HG03342 (cell line): ENCODE data around the gene IMMP2L.

Experiments
- ATAC-seq: cut with Tn5 transposase; IDR thresholded peaks from one replicate; pipeline ENCODE4 v1.9.1; 2021; ENCODE audit warnings: mild to moderate bottlenecking, moderate library complexity; ENCODE audit not compliant: unreplicated experiment

The IMMP2L gene

DNA sequence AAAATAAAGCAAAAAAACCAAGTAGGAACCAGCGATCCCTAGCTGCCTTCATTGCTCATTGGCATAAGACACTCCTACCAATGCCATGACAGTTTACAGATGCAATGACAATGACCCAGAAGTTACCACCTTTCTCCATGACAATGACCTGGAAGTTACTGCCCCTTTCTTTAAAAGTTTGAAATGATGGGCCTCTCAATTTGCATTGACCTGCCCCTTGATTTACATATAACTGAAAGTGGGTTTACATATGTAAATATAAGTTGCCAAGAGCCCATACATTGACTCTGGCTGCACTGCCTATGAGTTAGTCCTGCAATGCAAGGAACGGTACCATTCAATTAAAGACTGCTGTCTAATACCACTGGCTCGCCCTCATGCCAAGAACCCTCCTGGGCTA is 712.1 kb downstream of the IMMP2L start:
- no peak for ATAC-seq

- ATAC-seq: no peak
Measured at GRCh38 chr7:110842796-110843195, 719.5 kb downstream of the IMMP2L start.

DNA sequence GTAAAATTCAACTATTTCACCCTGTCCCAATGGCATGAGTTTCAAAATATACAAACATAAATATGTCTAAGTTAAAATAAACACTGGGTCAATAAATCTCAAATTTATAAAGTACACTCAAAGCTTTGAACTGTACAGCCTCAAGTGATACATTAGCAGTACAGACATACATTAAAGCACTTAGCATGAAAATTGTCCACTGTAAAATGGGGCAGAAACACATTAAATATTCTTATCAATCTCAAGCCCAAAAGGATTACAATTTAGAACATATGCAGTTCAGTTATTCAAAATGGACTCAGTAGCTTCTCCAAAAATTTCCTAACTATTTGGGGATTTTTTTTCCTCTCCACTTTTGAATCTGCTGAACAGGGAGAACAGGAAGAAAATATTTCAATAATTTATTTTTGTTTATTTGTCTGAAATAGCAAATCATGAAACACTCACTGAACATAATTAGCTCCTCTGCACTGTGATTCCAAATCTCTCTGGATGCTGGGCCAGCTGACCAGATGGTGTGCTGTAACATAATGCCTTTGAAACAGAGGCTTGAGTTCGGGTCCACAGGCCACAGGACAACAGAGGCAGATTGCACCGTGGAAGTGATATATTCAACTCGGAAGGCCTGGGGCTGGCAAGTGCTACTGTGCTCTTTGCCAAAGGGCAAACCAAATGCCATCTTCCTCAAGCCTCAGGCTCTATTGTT is 720.3 kb downstream of the IMMP2L start:
- ATAC-seq: no peak

DNA sequence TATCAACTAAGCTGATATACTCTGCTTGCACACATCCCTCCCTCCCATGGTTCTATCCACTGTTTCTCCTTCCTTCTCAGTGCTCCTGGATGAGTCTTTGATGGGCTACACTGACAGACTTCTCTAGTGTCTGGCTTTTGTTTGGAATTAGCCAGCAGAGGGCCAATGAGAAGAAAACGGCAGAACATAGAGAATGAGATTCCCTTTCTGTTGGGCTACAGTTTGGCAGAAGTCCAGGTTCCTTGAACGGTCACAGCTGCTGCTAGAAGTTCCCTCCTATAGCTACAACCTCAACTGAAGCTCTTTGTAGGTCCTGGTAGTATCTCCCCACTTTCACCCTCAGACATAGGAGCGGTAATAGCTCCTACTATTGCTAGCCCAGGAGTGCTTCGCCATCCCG is 722.4 kb downstream of the IMMP2L start:
- ATAC-seq: no peak

GRCh38 chr7:110835849-110836248 is 726.4 kb downstream of the IMMP2L start:
- ATAC-seq: no peak

DNA sequence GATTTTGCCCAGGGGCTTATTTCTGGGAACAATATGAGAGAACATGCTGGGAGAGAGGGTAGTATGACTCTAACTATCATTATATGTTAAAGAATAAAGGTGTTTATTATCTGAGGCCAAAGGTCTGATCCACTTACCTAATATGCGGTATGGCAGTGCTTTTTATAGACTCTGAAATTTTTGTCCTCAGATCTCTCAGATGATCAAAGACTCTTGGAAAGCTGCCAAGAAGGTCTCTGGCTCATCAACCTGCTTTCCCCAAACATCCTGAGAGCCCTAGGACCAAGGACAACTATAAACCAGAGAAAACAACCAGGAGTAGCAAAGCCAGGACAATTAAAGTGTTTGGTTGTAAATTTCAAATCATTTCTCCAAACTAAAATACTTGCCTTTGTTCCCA is 727.1 kb downstream of the IMMP2L start:
- ATAC-seq: no peak

DNA sequence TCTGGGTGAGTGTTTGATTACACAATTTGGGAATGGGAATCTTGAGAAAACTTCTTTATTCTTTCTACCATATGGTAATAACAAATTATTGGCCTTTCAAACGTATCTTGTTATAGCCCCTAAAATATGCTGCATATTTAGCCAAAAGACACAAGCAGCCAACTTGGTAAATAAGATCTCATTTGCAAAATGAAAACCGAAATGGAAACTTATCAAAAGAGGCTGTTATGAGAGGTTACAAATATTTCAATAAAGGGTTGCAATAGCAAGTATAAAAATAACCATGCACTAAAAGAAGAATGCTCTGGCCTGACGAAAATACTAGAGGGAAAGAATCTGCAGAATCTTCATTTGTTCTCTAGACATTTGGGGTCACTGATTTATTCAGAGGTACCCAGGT is 730.9 kb downstream of the IMMP2L start:
- ATAC-seq: no peak

- ATAC-seq: no peak
Measured at GRCh38 chr7:110830778-110831177, 731.5 kb downstream of the IMMP2L start.

GRCh38 chr7:110827936-110828335 is 734.4 kb downstream of the IMMP2L start:
- ATAC-seq: no peak

DNA sequence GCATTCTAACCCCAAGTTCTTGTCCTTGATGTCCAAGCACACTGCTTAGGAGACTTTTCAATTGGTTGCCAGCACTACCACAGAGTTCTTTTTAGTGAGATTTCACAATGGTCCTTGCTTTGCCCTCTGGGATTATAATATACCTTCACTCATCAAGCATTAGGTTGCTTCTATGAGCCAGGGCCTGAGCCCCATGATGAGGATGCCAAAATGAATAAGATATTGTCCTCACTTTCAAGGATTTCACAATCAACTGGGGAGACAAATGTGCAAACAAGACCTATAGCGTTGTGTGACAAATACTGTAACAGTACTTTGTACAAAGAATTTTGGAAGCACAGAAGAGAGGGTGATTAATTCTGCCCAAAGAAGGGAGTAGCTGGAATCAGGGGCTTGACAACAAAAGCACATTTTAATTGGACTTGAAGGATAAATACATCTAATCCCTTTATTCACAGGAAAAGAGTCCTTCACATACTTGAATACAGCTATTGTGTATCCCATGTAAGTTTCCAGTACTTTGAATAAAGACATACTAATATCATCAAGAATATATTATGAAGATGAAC is 734.9 kb downstream of the IMMP2L start:
- no peak for ATAC-seq

GRCh38 chr7:110813986-110814385 is 748.3 kb downstream of the IMMP2L start:
- ATAC-seq: no peak

DNA sequence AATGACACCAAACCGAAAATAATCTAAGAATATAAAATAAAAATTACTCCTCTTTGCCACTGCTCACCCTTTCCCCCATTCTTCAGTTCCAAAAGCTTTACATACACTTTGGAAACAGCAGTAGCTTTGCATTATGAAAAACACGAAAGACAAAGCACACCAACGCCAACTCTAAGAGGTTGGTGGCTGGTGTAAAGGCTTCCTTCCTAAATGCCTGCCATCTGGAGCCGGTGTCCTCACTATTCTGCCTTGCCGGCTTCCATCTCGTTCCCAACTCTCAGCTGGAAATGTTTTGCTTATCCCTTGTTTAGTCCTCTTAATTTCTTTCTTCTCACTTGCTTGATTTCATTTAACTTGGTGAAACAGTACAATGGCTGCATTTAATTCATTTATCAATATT is 752.5 kb downstream of the IMMP2L start:
- no peak for ATAC-seq

GRCh38 chr7:110808361-110808760 is 753.9 kb downstream of the IMMP2L start:
- no peak for ATAC-seq

- no peak for ATAC-seq
Measured at GRCh38 chr7:110804501-110804900, 757.8 kb downstream of the IMMP2L start.

GRCh38 chr7:110803602-110804143 is 758.6 kb downstream of the IMMP2L start:
- ATAC-seq: no peak

GRCh38 chr7:110801502-110801901 is 760.8 kb downstream of the IMMP2L start:
- peak; percentile 78 for ATAC-seq

GRCh38 chr7:110800984-110801383 is 761.3 kb downstream of the IMMP2L start:
- ATAC-seq: peak; percentile 52

DNA sequence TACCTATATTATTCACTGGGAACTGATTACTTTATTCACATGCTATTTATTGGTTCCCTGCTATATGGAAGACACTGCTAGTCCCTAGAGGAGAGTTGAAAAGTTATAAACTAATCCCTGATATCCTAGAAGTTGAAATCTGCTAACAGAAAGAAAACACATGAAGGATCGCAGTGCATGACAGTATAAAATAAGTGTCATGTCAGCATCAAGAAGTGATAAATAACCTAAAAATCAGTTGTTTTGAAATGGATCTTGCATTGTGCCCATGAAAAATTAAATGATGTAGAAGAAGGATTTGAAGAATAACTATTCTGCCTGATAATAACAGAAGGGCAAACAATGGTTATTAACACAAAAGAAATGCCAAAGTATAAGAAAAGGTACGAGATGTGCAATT is 764.6 kb downstream of the IMMP2L start:
- no peak for ATAC-seq

DNA sequence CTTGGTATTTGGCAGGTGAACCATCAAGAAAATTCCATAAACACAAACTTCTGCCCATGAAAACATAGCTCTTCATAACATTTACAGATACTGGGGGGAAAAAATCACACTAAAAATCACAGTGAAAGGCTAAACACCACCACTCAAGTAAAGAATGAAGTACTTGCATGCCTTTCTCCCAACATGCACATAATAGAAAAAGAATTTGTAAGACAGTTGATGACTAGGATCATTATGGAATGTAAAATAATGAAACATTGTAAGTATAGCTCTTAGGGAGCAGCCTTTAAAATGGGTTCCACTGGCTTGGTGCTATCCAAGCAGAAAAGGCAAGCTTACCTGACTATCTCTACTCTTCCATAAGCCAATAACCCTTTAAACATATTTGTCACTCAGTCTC is 771.3 kb downstream of the IMMP2L start:
- ATAC-seq: no peak

- no peak for ATAC-seq
Measured at GRCh38 chr7:110786328-110786965, 775.8 kb downstream of the IMMP2L start.

GRCh38 chr7:110784749-110785148 is 777.5 kb downstream of the IMMP2L start:
- ATAC-seq: no peak

DNA sequence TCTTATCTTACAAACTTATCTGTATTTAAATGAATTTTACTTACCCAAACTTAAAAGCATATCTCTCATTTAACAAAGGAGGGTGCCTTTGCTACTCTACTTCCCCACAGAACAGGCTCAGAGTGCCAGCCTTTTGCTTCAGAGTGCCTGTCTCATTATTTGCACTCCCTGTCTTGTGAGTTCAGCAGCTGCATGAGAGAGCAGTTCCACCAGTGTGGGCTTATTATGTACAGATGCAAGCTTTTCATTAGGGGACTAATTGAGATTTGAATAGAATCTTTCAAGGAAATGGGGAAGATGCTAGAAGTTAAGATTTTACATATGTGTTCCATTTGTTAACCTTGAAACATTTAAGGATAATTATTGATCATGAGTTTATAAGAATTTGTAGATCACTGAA is 781.6 kb downstream of the IMMP2L start:
- ATAC-seq: no peak
